SK-N-SH treated with all-trans-retinoic acid at 6 μM for 48 hours (cell line): ENCODE results near the gene ARHGAP8.
"Not testable (repeated sequence)": the region's sequence is repeated elsewhere in the genome, so short reads cannot be mapped to it uniquely, and the experiment has no call there.

ENCODE experiments used
- ATAC-seq: fragments of 200-7000 bp; cut with Tn5 transposase; 3 replicates; pipeline ENCODE4 v1.9.1; 2020; ENCODE audit warnings: mild to moderate bottlenecking, moderate library complexity
- ARNTL ChIP-seq: fragments of 450-650 bp; formaldehyde crosslinking; IDR thresholded peaks from 2 replicates; pipeline ENCODE4 v1.5.0; 2020; ENCODE audit warnings: low read depth, mild to moderate bottlenecking, moderate library complexity, borderline replicate concordance
- BACH2 ChIP-seq: fragments of 250-450 bp; sonication (Bioruptor Pico); IDR thresholded peaks from 2 replicates; pipeline ENCODE4 v1.9.0; 2021; ENCODE audit warnings: mild to moderate bottlenecking, borderline replicate concordance
- ESRRG ChIP-seq: fragments of 250-450 bp; sonication (Bioruptor Pico); IDR thresholded peaks from 2 replicates; pipeline ENCODE4 v1.6.1; 2021; ENCODE audit warnings: mild to moderate bottlenecking
- GLIS3 ChIP-seq: fragments of 250-450 bp; sonication (Bioruptor Pico); IDR thresholded peaks from 2 replicates; pipeline ENCODE4 v1.5.0; 2020; ENCODE audit warnings: mild to moderate bottlenecking, moderate library complexity
- ISL1 ChIP-seq: fragments of 250-450 bp; sonication (Bioruptor Pico); IDR thresholded peaks from 2 replicates; pipeline ENCODE4 v2.1.2; 2022; ENCODE audit warnings: mild to moderate bottlenecking, moderate library complexity
- OSR1 ChIP-seq: fragments of 250-450 bp; sonication (Bioruptor Pico); IDR thresholded peaks from 2 replicates; pipeline ENCODE4 v1.8.0; 2022; ENCODE audit warnings: moderate library complexity, mild to moderate bottlenecking, inconsistent platforms
- RARB ChIP-seq: fragments of 250-450 bp; sonication (Bioruptor Pico); IDR thresholded peaks from 2 replicates; pipeline ENCODE4 v1.8.0; 2021; ENCODE audit warnings: mild to moderate bottlenecking, moderate library complexity
- TCF4 ChIP-seq: fragments of 250-450 bp; sonication (Bioruptor Pico); IDR thresholded peaks from 2 replicates; pipeline ENCODE4 v1.8.0; 2021; ENCODE audit warnings: mild to moderate bottlenecking, moderate library complexity, borderline replicate concordance
- TOX ChIP-seq: fragments of 250-450 bp; sonication (Bioruptor Pico); IDR thresholded peaks from 2 replicates; pipeline ENCODE4 v1.8.0; 2021; ENCODE audit warnings: mild to moderate bottlenecking, moderate library complexity, borderline replicate concordance
- ZC3H10 ChIP-seq: fragments of 250-450 bp; sonication (Bioruptor Pico); IDR thresholded peaks from 2 replicates; pipeline ENCODE4 v1.5.1; 2021; ENCODE audit warnings: mild to moderate bottlenecking, moderate library complexity
- ZFP3 ChIP-seq: fragments of 250-450 bp; sonication (Bioruptor Pico); IDR thresholded peaks from 2 replicates; pipeline ENCODE4 v1.5.0; 2020; ENCODE audit warnings: mild to moderate bottlenecking, moderate library complexity
- ZFP30 ChIP-seq: fragments of 450-650 bp; formaldehyde crosslinking; IDR thresholded peaks from 2 replicates; pipeline ENCODE4 v1.5.0; 2022; ENCODE audit warnings: mild to moderate bottlenecking, moderate library complexity
- ZNF565 ChIP-seq: fragments of 450-650 bp; formaldehyde crosslinking; conservative IDR thresholded peaks from 2 replicates; pipeline ENCODE4 v1.5.0; 2020; ENCODE audit warnings: low read depth, mild to moderate bottlenecking, moderate library complexity
- ZNF70 ChIP-seq: fragments of 450-650 bp; formaldehyde crosslinking; IDR thresholded peaks from 2 replicates; pipeline ENCODE4 v1.5.0; 2020; ENCODE audit warnings: mild to moderate bottlenecking, moderate library complexity
- ZNF8 ChIP-seq: fragments of 450-650 bp; formaldehyde crosslinking; IDR thresholded peaks from 2 replicates; pipeline ENCODE4 v1.5.0; 2020; ENCODE audit warnings: mild to moderate bottlenecking, moderate library complexity
- TF ChIP-seq, protein P1 (sequence below): fragments of 250-450 bp; sonication (Bioruptor Pico); IDR thresholded peaks from 2 replicates; pipeline ENCODE4 v1.5.1; 2020; ENCODE audit warnings: low read depth, mild to moderate bottlenecking, moderate library complexity
- TF ChIP-seq, protein P2 (sequence below): fragments of 250-450 bp; sonication (Bioruptor Pico); IDR thresholded peaks from 2 replicates; pipeline ENCODE4 v1.8.0; 2021; ENCODE audit warnings: low read depth, mild to moderate bottlenecking, moderate library complexity, borderline replicate concordance
- TF ChIP-seq, protein P3 (sequence below): fragments of 250-450 bp; sonication (Bioruptor Pico); IDR thresholded peaks from 2 replicates; pipeline ENCODE4 v1.8.0; 2020; ENCODE audit warnings: mild to moderate bottlenecking, moderate library complexity, borderline replicate concordance
- TF ChIP-seq, protein P4 (sequence below): fragments of 250-450 bp; sonication (Bioruptor Pico); IDR thresholded peaks from 2 replicates; pipeline ENCODE4 v1.5.1; 2021; ENCODE audit warnings: mild to moderate bottlenecking, moderate library complexity

ARHGAP8 gene

DNA sequence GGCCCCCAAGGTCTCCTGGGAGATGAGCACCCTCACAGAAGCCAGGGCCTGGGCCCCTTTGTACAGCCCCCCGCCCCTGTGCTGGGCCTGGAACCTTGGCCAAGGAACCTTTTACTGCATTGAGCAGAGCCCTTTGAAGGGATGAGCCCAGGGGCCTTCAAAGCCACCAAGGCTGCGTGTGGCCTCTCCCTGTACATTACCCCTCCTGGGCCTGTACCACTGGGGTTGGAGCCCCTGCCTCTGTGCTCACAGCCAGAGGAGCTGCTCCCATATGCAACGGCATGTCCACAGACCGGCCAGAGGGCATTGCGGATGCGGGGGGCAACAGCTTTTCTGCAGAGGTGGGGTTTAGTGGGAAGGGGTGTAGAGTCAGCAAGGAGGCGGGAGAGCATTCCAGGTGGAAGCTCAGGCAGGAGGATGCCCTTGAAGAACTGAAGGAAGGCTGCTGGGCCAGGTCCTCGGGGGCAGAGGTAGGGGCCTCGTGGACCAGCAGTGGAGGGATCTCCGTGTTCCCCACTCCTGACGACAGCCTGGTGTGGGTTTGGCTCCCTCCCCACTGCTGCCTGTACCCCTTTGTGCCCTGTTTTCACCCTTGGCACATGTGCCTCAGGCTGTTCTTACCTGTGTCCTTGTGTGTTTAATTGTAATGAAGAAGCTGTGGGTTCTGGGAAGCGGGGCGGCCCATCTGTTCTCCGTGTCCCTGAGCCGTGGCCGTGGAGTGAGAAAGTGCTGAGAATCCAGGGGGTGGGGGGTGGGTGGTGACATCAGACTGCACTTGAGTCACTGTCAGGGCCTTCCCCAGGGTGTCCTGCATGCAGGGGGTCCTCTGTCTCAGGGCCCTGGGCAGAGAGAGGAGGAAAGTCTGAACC, 46.9 kb downstream of the ARHGAP8 start:
- ATAC-seq, result no peak
- TF ChIP-seq, protein P1, sequence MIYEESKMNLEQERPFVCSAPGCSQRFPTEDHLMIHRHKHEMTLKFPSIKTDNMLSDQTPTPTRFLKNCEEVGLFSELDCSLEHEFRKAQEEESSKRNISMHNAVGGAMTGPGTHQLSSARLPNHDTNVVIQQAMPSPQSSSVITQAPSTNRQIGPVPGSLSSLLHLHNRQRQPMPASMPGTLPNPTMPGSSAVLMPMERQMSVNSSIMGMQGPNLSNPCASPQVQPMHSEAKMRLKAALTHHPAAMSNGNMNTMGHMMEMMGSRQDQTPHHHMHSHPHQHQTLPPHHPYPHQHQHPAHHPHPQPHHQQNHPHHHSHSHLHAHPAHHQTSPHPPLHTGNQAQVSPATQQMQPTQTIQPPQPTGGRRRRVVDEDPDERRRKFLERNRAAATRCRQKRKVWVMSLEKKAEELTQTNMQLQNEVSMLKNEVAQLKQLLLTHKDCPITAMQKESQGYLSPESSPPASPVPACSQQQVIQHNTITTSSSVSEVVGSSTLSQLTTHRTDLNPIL (CRISPR knock-in tag), result no peak
- no peak for TF ChIP-seq ARNTL

DNA sequence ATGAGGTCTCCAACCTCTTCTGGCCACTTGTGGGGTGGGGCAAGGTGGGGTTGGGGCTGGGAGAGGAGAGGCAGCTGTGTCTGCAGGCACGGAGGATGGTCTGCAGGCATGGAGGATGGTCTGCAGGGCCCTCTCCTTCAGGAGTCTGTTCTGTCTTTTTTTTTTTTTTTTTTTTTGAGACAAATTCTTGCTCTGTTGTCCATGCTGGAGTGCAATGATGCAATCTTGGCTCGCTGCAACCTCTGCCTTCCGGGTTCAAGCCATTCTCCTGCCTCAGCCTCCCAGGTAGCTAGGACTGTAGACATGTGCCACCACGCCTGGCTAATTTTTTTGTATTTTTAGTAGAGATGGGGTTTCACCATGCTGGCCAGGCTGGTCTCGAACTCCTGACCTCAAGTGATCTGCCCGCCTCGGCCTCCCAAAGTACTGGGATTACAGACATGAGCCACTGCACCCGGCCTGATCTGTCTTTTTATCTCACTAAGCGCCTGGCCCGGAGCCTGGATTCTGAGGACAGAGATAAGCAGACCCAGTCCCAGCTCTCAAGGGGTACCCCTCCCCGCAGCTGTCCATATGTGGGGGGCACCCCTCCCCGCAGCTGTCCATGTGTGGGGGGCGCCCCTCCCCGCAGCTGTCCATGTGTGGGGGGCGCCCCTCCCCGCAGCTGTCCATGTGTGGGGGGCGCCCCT, 47.7 kb downstream of the ARHGAP8 start:
- not testable (repeated sequence) for ATAC-seq

DNA sequence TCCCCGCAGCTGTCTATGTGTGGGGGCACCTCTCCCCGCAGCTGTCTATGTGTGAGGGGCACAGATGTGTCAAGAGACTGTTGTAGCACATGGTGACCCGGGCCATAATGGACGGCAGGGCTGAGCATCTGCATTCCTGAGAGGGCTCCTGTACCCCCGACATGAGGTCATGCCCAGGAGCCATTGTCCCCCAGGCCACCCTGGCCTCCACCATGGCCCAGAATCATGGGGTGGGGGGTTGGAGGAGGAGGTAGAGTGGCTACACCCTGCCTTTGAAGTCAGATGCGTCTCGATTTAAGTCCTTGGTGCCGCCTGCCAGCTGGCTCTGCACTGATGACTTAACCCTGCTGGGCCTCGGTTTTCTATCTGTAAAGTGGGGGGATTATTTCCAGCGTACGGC, 49.1 kb downstream of the ARHGAP8 start:
- TF ChIP-seq ZFP3 (CRISPR knock-in tag) (no peak), ARNTL (no peak), BACH2 (CRISPR knock-in tag) (no peak), TOX (CRISPR knock-in tag) (no peak), OSR1 (CRISPR knock-in tag) (no peak), ZNF8 (CRISPR knock-in tag) (no peak), ZFP30 (CRISPR knock-in tag) (no peak), ZNF565 (CRISPR knock-in tag) (no peak), ISL1 (no peak)
- TF ChIP-seq, protein P2, sequence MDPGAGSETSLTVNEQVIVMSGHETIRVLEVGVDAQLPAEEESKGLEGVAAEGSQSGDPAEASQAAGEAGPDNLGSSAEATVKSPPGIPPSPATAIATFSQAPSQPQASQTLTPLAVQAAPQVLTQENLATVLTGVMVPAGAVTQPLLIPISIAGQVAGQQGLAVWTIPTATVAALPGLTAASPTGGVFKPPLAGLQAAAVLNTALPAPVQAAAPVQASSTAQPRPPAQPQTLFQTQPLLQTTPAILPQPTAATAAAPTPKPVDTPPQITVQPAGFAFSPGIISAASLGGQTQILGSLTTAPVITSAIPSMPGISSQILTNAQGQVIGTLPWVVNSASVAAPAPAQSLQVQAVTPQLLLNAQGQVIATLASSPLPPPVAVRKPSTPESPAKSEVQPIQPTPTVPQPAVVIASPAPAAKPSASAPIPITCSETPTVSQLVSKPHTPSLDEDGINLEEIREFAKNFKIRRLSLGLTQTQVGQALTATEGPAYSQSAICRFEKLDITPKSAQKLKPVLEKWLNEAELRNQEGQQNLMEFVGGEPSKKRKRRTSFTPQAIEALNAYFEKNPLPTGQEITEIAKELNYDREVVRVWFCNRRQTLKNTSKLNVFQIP, result no peak
- TF ChIP-seq, protein P1 (CRISPR knock-in tag), result no peak
- no peak for ATAC-seq

DNA sequence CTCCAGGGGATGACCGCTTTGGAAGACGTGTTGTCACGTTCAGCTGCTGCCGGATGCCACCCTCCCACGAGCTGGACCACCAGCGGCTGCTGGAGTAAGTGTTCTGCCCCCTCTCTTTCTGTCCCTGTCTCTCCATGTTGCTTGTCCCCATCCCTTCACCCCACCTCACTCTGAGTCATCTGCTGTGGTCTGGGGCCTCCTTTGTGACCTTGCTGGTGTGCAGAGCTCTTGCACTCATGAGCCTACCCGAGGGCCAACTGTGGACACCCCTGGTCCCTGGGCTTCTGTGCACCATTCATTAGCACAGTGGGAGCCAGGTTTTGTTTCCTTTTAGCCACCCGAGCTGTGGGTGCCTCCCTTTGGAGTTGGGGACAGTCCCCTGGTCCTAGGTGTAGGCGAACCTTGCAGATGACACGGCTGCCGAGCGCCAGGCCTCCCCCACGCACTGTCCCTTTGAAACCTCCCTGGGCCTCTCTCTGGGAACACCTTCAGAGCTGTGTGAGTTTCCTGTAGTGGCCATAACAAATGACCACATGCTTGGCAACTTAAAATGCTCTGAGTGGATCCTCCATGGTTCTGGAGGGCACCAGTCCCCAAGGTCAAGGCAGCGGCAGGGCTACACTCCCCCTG, 49.8 kb downstream of the ARHGAP8 start:
- TF ChIP-seq ARNTL, result no peak
- TF ChIP-seq RARB (CRISPR knock-in tag), result no peak
- no peak for TF ChIP-seq ZNF8 (CRISPR knock-in tag)
- TF ChIP-seq TCF4, result no peak
- no peak for TF ChIP-seq OSR1 (CRISPR knock-in tag)
- TF ChIP-seq BACH2 (CRISPR knock-in tag), result no peak
- TF ChIP-seq TOX (CRISPR knock-in tag), result no peak
- TF ChIP-seq ZFP30 (CRISPR knock-in tag), result no peak
- ATAC-seq, result no peak

DNA sequence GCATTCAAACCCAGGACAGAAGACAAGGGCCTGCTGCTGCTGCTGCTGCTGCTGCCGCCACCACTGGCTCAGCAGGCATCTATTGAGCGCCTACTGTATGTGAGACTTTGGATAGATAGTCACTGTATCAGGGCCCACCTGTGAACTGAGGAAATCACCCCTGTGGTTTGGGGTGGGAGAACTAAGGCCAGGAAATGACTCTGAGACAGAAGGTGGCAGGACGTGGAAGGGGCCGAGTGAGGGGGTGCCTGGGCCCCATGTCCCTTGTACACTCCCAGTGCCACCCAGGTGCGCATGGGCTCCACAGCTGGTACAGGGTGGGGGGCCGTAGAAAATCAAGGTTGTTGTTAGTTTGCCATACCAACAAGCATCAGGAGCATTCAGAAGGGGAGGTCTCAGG, 50.6 kb downstream of the ARHGAP8 start:
- ATAC-seq, result no peak
- TF ChIP-seq, protein P3, sequence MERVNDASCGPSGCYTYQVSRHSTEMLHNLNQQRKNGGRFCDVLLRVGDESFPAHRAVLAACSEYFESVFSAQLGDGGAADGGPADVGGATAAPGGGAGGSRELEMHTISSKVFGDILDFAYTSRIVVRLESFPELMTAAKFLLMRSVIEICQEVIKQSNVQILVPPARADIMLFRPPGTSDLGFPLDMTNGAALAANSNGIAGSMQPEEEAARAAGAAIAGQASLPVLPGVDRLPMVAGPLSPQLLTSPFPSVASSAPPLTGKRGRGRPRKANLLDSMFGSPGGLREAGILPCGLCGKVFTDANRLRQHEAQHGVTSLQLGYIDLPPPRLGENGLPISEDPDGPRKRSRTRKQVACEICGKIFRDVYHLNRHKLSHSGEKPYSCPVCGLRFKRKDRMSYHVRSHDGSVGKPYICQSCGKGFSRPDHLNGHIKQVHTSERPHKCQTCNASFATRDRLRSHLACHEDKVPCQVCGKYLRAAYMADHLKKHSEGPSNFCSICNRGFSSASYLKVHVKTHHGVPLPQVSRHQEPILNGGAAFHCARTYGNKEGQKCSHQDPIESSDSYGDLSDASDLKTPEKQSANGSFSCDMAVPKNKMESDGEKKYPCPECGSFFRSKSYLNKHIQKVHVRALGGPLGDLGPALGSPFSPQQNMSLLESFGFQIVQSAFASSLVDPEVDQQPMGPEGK (CRISPR knock-in tag), result no peak
- no peak for TF ChIP-seq ZC3H10
- TF ChIP-seq ZNF70 (CRISPR knock-in tag), result no peak
- TF ChIP-seq, protein P1 (CRISPR knock-in tag), result no peak
- TF ChIP-seq, protein P4, sequence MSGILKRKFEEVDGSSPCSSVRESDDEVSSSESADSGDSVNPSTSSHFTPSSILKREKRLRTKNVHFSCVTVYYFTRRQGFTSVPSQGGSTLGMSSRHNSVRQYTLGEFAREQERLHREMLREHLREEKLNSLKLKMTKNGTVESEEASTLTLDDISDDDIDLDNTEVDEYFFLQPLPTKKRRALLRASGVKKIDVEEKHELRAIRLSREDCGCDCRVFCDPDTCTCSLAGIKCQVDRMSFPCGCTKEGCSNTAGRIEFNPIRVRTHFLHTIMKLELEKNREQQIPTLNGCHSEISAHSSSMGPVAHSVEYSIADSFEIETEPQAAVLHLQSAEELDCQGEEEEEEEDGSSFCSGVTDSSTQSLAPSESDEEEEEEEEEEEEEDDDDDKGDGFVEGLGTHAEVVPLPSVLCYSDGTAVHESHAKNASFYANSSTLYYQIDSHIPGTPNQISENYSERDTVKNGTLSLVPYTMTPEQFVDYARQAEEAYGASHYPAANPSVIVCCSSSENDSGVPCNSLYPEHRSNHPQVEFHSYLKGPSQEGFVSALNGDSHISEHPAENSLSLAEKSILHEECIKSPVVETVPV (CRISPR knock-in tag), result no peak
- no peak for TF ChIP-seq ESRRG (CRISPR knock-in tag)
- TF ChIP-seq, protein P2, result no peak
- TF ChIP-seq ISL1, result no peak
- no peak for TF ChIP-seq GLIS3 (CRISPR knock-in tag)
